ENCODE data around the gene NOP14.

DNA sequence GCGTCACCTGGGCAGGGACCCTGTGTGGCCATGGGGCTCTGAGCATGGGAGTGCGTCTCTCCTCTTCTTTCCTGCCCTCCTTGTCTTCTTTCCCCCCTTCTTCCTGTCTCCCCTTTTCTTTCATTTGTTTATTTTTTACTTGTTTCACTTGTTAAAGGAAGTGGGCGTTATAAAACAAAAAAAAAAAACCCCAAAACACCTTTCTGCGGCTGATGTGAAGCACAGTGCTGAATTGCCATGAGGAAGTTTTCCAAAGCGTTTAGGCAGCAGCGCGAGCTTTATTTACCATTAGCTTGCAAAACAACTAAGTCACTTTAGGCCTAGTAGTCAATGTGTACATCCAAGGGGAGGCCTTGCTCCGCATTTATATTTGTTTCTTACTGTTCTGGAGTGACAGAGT, 57.0 kb downstream of the NOP14 start:
- TF ChIP-seq, protein P1, sequence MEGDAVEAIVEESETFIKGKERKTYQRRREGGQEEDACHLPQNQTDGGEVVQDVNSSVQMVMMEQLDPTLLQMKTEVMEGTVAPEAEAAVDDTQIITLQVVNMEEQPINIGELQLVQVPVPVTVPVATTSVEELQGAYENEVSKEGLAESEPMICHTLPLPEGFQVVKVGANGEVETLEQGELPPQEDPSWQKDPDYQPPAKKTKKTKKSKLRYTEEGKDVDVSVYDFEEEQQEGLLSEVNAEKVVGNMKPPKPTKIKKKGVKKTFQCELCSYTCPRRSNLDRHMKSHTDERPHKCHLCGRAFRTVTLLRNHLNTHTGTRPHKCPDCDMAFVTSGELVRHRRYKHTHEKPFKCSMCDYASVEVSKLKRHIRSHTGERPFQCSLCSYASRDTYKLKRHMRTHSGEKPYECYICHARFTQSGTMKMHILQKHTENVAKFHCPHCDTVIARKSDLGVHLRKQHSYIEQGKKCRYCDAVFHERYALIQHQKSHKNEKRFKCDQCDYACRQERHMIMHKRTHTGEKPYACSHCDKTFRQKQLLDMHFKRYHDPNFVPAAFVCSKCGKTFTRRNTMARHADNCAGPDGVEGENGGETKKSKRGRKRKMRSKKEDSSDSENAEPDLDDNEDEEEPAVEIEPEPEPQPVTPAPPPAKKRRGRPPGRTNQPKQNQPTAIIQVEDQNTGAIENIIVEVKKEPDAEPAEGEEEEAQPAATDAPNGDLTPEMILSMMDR (tag by site-specific recombination; IDR thresholded peaks at IDR 0.05): no peak
- no peak for TF ChIP-seq ZBTB48 (tag by site-specific recombination; IDR thresholded peaks at IDR 0.05)
- TF ChIP-seq, protein P2, sequence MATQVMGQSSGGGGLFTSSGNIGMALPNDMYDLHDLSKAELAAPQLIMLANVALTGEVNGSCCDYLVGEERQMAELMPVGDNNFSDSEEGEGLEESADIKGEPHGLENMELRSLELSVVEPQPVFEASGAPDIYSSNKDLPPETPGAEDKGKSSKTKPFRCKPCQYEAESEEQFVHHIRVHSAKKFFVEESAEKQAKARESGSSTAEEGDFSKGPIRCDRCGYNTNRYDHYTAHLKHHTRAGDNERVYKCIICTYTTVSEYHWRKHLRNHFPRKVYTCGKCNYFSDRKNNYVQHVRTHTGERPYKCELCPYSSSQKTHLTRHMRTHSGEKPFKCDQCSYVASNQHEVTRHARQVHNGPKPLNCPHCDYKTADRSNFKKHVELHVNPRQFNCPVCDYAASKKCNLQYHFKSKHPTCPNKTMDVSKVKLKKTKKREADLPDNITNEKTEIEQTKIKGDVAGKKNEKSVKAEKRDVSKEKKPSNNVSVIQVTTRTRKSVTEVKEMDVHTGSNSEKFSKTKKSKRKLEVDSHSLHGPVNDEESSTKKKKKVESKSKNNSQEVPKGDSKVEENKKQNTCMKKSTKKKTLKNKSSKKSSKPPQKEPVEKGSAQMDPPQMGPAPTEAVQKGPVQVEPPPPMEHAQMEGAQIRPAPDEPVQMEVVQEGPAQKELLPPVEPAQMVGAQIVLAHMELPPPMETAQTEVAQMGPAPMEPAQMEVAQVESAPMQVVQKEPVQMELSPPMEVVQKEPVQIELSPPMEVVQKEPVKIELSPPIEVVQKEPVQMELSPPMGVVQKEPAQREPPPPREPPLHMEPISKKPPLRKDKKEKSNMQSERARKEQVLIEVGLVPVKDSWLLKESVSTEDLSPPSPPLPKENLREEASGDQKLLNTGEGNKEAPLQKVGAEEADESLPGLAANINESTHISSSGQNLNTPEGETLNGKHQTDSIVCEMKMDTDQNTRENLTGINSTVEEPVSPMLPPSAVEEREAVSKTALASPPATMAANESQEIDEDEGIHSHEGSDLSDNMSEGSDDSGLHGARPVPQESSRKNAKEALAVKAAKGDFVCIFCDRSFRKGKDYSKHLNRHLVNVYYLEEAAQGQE (tag by site-specific recombination; IDR thresholded peaks at IDR 0.05): no peak
- no peak for TF ChIP-seq REPIN1 (tag by site-specific recombination; IDR thresholded peaks at IDR 0.05; ENCODE audit: low read depth)
- TF ChIP-seq, protein P3, sequence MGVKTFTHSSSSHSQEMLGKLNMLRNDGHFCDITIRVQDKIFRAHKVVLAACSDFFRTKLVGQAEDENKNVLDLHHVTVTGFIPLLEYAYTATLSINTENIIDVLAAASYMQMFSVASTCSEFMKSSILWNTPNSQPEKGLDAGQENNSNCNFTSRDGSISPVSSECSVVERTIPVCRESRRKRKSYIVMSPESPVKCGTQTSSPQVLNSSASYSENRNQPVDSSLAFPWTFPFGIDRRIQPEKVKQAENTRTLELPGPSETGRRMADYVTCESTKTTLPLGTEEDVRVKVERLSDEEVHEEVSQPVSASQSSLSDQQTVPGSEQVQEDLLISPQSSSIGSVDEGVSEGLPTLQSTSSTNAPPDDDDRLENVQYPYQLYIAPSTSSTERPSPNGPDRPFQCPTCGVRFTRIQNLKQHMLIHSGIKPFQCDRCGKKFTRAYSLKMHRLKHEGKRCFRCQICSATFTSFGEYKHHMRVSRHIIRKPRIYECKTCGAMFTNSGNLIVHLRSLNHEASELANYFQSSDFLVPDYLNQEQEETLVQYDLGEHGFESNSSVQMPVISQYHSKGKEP (tag by site-specific recombination; IDR thresholded peaks at IDR 0.05): no peak
- no peak for TF ChIP-seq MYNN (tag by site-specific recombination; IDR thresholded peaks at IDR 0.05; ENCODE audit: borderline replicate concordance)
- TF ChIP-seq, protein P4, sequence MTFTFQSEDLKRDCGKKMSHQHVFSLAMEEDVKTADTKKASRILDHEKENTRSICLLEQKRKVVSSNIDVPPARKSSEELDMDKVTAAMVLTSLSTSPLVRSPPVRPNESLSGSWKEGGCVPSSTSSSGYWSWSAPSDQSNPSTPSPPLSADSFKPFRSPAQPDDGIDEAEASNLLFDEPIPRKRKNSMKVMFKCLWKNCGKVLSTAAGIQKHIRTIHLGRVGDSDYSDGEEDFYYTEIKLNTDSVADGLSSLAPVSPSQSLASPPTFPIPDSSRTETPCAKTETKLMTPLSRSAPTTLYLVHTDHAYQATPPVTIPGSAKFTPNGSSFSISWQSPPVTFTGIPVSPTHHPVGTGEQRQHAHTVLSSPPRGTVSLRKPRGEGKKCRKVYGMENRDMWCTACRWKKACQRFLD (tag by site-specific recombination; IDR thresholded peaks at IDR 0.05): no peak
- no peak for TF ChIP-seq ZNF214 (tag by site-specific recombination; IDR thresholded peaks at IDR 0.05; ENCODE audit: borderline replicate concordance)
- TF ChIP-seq ZSCAN16 (tag by site-specific recombination; IDR thresholded peaks at IDR 0.05): no peak
- no peak for TF ChIP-seq ZBTB17 (tag by site-specific recombination; IDR thresholded peaks at IDR 0.05)
- TF ChIP-seq ZFP41 (tag by site-specific recombination; IDR thresholded peaks at IDR 0.05; ENCODE audit: borderline replicate concordance): no peak

Data from HEK293 (cell line).